Upper lobe of left lung (tissue), 6 donors: Measurements from ENCODE around the gene NDRG4. TPM values are rescaled to one million over a fixed set of nuclear protein-coding genes. Genes with fewer than 3 reads are reported as not detected.

Source experiments
- ATAC-seq, 2 donors: fragments of 200-7000 bp; cut with Tn5 transposase; one replicate each; pipeline ENCODE4 v1.9.1; 2022; ENCODE audit warnings: mild to moderate bottlenecking in 2 of 2, moderate library complexity in 2 of 2; ENCODE audit not compliant: low FRiP score in 2 of 2
- DNase-seq, 2 donors: peaks; one replicate each; pipeline ENCODE4 v3.0.0-alpha.2; 2019 to 2020
- H3K27ac ChIP-seq, 4 donors: fragments of 200-600 bp; sonication (generic); one replicate each; pipeline ENCODE4 v1.5.1; 2016 to 2019
- H3K27me3 ChIP-seq, 4 donors: fragments of 200-600 bp; sonication (generic); one replicate each; pipeline ENCODE4 v1.5.1; 2017 to 2019
- H3K36me3 ChIP-seq, 4 donors: fragments of 200-600 bp; sonication (generic); one replicate each; pipeline ENCODE4 v1.5.1; 2016 to 2019
- H3K4me1 ChIP-seq, 4 donors: fragments of 200-600 bp; sonication (generic); one replicate each; pipeline ENCODE4 v1.5.1; 2018 to 2019
- H3K4me3 ChIP-seq, 4 donors: fragments of 200-600 bp; sonication (generic); one replicate each; pipeline ENCODE4 v1.5.1; 2017 to 2019; ENCODE audit warnings: mild to moderate bottlenecking in 2 of 4, moderate library complexity in 1 of 4
- H3K9me3 ChIP-seq, 4 donors: fragments of 200-600 bp; sonication (generic); one replicate each; pipeline ENCODE4 v1.5.1; 2018 to 2019
- EP300 ChIP-seq, 4 donors: sonication (generic); formaldehyde crosslinking; IDR thresholded peaks; one replicate each; pipeline ENCODE4 v1.5.1; 2017; ENCODE audit warnings: antibody characterized with exemption in 4 of 4, control low read depth in 2 of 4
- POLR2A ChIP-seq, 4 donors: fragments of 450-650 bp; IDR thresholded peaks; one replicate each; pipeline ENCODE4 v1.5.1; 2016 to 2017; ENCODE audit warnings: antibody characterized with exemption in 4 of 4, mild to moderate bottlenecking in 2 of 4
- POLR2AphosphoS5 ChIP-seq, 2 donors: sonication (generic); formaldehyde crosslinking; IDR thresholded peaks; one replicate each; pipeline ENCODE4 v1.5.1; 2017; ENCODE audit warnings: antibody characterized with exemption in 2 of 2
- WGBS, 2 donors: methylation state at CpG; one replicate each; pipeline ENCODE4 v1.1.5; 2017 to 2018; 5-methylcytosine and 5-hydroxymethylcytosine counted together
- total RNA-seq, 6 donors: library from RNA; depleted of rRNA in 4 of 6; stranded (reverse); fragments of >200 nt in 4 of 6; gene quantifications; one replicate each; pipeline versions ENCODE4 v1.1.0 to v1.2.1, GENCODE V29; 2016 to 2021
- TF ChIP-seq, protein P1 (sequence below), 6 experiments: fragments of 450-650 bp in 4 of 6; fragments of 200-600 bp in 2 of 6; sonication (generic) in 2 of 6; IDR thresholded peaks; one replicate each; pipeline ENCODE4 v1.5.1; 2016 to 2019; ENCODE audit warnings: antibody characterized with exemption in 6 of 6
- donor health status: DM: no; HTN: no; CAD: no; lungs with moderate emphysema.
- donor health status: DM: no; HTN: yes; CAD: no; lungs with severe emphysema.

NDRG4 gene
- total RNA-seq, 6 donors from 2014 or later: 25.1 to 81.0 (median 30.5) TPM

DNA sequence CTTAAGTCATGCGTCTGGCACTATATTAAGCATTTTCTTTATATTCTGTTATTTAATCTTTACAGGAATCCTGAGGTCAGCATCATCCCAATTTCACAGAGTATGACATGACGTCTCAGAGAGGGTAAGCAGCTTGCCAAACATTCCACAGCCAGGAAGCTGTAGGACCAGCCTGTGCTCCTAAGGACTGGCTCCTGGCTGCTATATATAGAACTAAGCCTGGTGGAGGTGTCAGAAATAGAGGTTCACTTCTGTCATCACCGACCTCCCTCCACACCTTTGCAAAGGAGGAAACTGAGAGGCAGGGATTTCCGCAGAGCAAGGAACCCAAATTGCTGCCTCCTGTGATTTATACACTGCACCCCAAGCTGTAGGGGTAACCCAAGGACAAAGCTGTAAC is 37.9 kb upstream of the NDRG4 start:
- ATAC-seq: no peak
- no peak for DNase-seq
- Histone ChIP-seq H3K27ac (peak overlapping the region in 1 of 4 donors; percentile 89), H3K36me3 (no peaks in the 10 kb centered on the region), H3K4me1 (peaks cover 12 to 33% (median 16%) of the 10 kb centered on the region in 4 donors), H3K4me3 (no peak overlapping the region), H3K27me3 (peaks cover 0 to 44% (median 22%) of the 10 kb centered on the region in 4 donors), H3K9me3 (no peaks in the 10 kb centered on the region)
- 82 to 88% methylated on average over 4 of the region's 4 CpGs for WGBS, 2 donors
- TF ChIP-seq POLR2A (IDR thresholded peaks at IDR 0.05) (no peak), POLR2AphosphoS5 (IDR thresholded peaks at IDR 0.05) (no peak), EP300 (IDR thresholded peaks at IDR 0.05) (no peak)
- TF ChIP-seq, protein P1, sequence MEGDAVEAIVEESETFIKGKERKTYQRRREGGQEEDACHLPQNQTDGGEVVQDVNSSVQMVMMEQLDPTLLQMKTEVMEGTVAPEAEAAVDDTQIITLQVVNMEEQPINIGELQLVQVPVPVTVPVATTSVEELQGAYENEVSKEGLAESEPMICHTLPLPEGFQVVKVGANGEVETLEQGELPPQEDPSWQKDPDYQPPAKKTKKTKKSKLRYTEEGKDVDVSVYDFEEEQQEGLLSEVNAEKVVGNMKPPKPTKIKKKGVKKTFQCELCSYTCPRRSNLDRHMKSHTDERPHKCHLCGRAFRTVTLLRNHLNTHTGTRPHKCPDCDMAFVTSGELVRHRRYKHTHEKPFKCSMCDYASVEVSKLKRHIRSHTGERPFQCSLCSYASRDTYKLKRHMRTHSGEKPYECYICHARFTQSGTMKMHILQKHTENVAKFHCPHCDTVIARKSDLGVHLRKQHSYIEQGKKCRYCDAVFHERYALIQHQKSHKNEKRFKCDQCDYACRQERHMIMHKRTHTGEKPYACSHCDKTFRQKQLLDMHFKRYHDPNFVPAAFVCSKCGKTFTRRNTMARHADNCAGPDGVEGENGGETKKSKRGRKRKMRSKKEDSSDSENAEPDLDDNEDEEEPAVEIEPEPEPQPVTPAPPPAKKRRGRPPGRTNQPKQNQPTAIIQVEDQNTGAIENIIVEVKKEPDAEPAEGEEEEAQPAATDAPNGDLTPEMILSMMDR (IDR thresholded peaks at IDR 0.05): no peak

DNA sequence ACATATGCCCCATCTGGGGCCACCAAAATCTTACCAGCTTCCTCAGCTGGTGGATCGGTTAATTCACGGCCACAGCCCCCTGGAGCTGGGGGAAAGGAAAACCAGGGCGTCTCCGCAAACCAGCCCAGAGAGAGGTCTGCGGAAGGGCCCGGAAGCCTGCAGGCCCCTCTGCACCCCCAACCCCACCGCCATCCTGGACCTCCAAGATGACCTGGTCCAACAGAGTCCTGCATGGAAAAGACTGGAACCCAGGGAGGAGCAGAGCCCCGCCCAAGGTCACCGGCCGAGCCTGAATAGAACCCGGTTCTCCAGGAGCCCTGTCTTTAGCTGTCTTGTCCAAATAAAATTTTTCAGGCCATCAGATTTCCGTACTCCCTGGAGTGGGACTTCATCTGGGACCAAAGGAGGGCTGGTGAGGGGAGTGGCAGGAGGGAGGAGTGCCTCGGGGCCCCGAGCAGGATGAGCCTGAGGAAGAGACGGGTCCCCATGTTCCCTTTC is 37.4 kb upstream of the NDRG4 start:
- Histone ChIP-seq H3K9me3 (no peaks in the 10 kb centered on the region), H3K27me3 (peaks cover 0 to 44% (median 22%) of the 10 kb centered on the region in 4 donors), H3K27ac (peak overlapping the region in 2 of 4 donors; percentile 36 to 89), H3K4me3 (peak overlapping the region in 1 of 4 donors; percentile 76), H3K4me1 (peaks cover 12 to 30% (median 15%) of the 10 kb centered on the region in 4 donors), H3K36me3 (no peaks in the 10 kb centered on the region)
- ATAC-seq: no peak
- TF ChIP-seq EP300 (IDR thresholded peaks at IDR 0.05): no peak
- TF ChIP-seq, protein P1 (IDR thresholded peaks at IDR 0.05): no peak
- no peak for TF ChIP-seq POLR2AphosphoS5 (IDR thresholded peaks at IDR 0.05)
- TF ChIP-seq POLR2A (IDR thresholded peaks at IDR 0.05): no peak
- 48 to 67% methylated on average over 8 to 15 of the region's 15 CpGs for WGBS, 2 donors
- peak in 1 of 2 donors; percentile 45 for DNase-seq

DNA sequence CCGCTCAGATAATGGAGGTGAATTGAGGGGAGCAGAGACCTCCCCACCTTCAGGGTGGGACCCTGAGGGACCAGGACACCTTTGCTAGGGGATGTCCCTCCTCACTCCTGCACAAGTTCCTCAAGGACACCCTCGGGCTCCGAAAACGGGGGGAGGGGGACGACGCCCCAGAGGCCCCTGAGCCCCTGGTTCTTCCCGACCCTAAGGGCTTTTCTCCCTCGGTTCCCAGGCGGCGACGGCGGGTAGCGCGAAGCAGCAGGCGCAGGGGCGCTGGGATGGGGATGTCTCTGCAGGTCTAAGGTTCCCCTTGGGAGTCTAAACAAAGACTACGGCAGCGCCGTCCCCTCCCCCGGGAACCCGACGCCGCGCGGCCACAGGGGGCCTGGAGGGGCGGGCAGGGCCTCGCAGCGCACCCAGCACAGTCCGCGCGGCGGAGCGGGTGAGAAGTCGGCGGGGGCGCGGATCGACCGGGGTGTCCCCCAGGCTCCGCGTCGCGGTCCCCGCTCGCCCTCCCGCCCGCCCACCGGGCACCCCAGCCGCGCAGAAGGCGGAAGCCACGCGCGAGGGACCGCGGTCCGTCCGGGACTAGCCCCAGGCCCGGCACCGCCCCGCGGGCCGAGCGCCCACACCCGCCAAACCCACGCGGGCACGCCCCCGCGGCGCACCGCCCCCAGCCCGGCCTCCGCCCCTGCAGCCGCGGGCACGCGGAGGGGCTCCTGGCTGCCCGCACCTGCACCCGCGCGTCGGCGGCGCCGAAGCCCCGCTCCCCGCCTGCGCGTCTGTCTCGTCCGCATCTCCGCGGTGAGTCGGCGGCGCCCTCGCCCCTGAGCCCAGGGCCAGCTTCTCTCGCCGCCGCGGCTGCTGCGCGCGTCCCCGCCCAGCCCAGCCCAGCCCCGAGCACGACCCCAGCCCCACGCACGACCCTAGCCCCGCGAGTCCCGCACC is 36.7 kb upstream of the NDRG4 start:
- peak in 1 of 2 donors; percentile 42 for ATAC-seq
- Histone ChIP-seq H3K27me3 (peaks cover 0 to 44% (median 22%) of the 10 kb centered on the region in 4 donors), H3K27ac (peak overlapping the region; percentile 46 to 89 (median 72))

DNA sequence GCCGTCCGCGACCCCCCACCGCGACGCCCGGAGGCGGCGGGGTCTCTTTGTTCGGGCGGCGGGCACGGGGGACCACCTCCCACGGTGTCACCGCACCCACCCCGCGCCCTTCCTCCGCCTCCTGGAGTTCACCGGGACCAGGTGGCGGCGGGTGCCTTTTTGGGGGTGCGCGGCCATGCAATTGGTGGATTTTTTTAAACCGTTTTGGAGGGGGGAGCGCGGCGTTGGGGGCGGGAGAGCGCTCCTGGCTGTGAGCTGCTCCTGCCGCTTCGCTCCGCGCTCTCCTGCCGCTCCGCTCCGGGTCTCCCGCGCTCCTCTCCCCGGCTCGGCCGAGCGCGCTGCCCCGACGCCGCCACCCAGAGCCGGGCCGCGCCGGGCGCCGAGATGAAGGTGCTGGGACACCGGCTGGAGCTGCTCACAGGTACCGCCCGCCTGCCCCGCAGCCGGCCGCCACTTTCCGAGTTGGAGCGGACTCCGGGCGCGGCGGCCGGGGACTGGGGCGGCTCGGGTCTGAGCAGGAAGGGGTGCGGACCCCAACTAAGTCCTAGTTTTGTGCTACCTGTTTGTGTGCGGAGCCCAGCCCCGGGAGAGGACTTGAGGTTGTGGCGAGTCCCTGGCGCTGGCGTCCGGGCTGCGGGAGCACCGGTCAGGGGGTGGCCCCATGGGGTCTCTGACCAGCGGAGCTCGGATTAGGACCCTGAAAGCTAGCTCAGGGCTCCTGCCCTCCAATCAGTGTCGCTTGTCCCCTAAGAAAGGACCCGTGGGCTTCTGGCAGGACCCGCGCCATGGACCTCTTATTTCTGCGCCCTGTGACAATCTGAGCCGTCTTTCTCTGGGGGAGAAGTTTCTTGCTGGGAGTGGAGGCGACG is 35.7 kb upstream of the NDRG4 start:
- 1 to 5% methylated on average over 23 to 27 of the region's 86 CpGs for WGBS, 2 donors
- H3K27me3 ChIP-seq: peaks cover 0 to 44% (median 22%) of the 10 kb centered on the region in 4 donors
- H3K27ac ChIP-seq: peak overlapping the region; percentile 46 to 89 (median 72)
- H3K9me3 ChIP-seq: no peaks in the 10 kb centered on the region
- no peaks in the 10 kb centered on the region for H3K36me3 ChIP-seq
- peak overlapping the region; percentile 59 to 76 (median 68) for H3K4me3 ChIP-seq
- peaks cover 12 to 30% (median 15%) of the 10 kb centered on the region in 4 donors for H3K4me1 ChIP-seq
- ATAC-seq: peak in 1 of 2 donors; percentile 38
- TF ChIP-seq EP300 (IDR thresholded peaks at IDR 0.05): no peak
- TF ChIP-seq POLR2A (IDR thresholded peaks at IDR 0.05): no peak
- TF ChIP-seq, protein P1 (IDR thresholded peaks at IDR 0.05): no peak
- no peak for TF ChIP-seq POLR2AphosphoS5 (IDR thresholded peaks at IDR 0.05)
- peak in 1 of 2 donors; percentile 87 for DNase-seq

More for the DNA sequence above, 36.7 kb upstream of the NDRG4 start:
- TF ChIP-seq POLR2A (IDR thresholded peaks at IDR 0.05) (no peak), POLR2AphosphoS5 (IDR thresholded peaks at IDR 0.05) (no peak), EP300 (IDR thresholded peaks at IDR 0.05) (no peak)
- TF ChIP-seq, protein P1 (IDR thresholded peaks at IDR 0.05): no peak
- Histone ChIP-seq H3K9me3 (no peaks in the 10 kb centered on the region), H3K4me3 (peak overlapping the region; percentile 59 to 76 (median 68)), H3K36me3 (no peaks in the 10 kb centered on the region), H3K4me1 (peaks cover 12 to 30% (median 15%) of the 10 kb centered on the region in 4 donors)
- 7% methylated on average over 4 to 21 of the region's 113 CpGs for WGBS, 2 donors
- peak in 1 of 2 donors; percentile 88 for DNase-seq
